Endothelial cell of umbilical vein (primary cell): Measurements from ENCODE around the gene LHPP. TPM values are rescaled to one million over a fixed set of nuclear protein-coding genes. Genes with fewer than 3 reads are reported as not detected.

ENCODE experiments used
- BruUV-seq: library from RNA; stranded (reverse); fragments of 400-500 nt; replicated peaks from 2 replicates; lab custom pipeline; 2021; lab: Mats Ljungman, UMichigan
- CTCF ChIA-PET: fragments of 300-600, 350-600 bp; sonication (Branson Sonifier 250); formaldehyde crosslinking; loops from one replicate; lab custom pipeline; 2021; ENCODE audit warnings: antibody characterized with exemption, inconsistent platforms; lab: Charles Lee
- POLR2A ChIA-PET: fragments of 300-600, 350-600 bp; sonication (Branson Sonifier 250); formaldehyde crosslinking; loops from one replicate; lab custom pipeline; 2021; ENCODE audit warnings: antibody characterized with exemption, inconsistent platforms; lab: Charles Lee
- DNase-seq: peaks from one replicate; pipeline ENCODE4 v3.0.0-alpha.2; 2011; ENCODE audit warnings: low read depth, low spot score
- FAIRE-seq: peaks from 2 replicates; lab custom pipeline; 2011; peaks lifted over from hg19 to GRCh38; lab: Jason Lieb, UNC
- H2AFZ ChIP-seq: 2 replicates; pipeline ENCODE4 v1.6.0; 2012; ENCODE audit warnings: low read depth, low read length, control low read depth, inconsistent platforms
- H3K27ac ChIP-seq: 2 replicates; pipeline ENCODE4 v1.5.1; 2011; ENCODE audit warnings: low read depth, mild to moderate bottlenecking, control low read depth, low read length, moderate library complexity; ENCODE audit not compliant: insufficient read depth
- H3K27me3 ChIP-seq, 2 experiments: 2 replicates each; pipeline versions ENCODE4 v1.6.0 to v1.6.1; 2011; ENCODE audit warnings: low read length in 2 of 2, mixed read lengths in 1 of 2; ENCODE audit not compliant: control insufficient read depth in 2 of 2, insufficient read depth in 2 of 2
- H3K36me3 ChIP-seq, 2 experiments: 2 replicates in 1 of 2; 3 replicates in 1 of 2; pipeline ENCODE4 v1.5.1; 2011; ENCODE audit warnings: low read length in 2 of 2, mild to moderate bottlenecking in 1 of 2, moderate library complexity in 1 of 2; ENCODE audit not compliant: control insufficient read depth in 2 of 2, insufficient read depth in 2 of 2; ENCODE audit errors: extremely low read depth in 1 of 2
- H3K4me1 ChIP-seq: 3 replicates; pipeline ENCODE4 v1.5.1; 2011; ENCODE audit warnings: mild to moderate bottlenecking, low read length; ENCODE audit not compliant: control insufficient read depth, insufficient read depth; ENCODE audit errors: extremely low read depth
- H3K4me2 ChIP-seq: 2 replicates; pipeline ENCODE4 v1.6.1; 2011; ENCODE audit warnings: low read length, control low read depth, mixed read lengths; ENCODE audit not compliant: insufficient read depth
- H3K4me3 ChIP-seq, 3 experiments: fragments of 200-600 bp in 1 of 3; sonication (generic), shearing (Covaris generic) in 1 of 3; replicated peaks in 1 of 3; 2 replicates each; pipeline ENCODE4 v1.5.1; 2011 to 2016; ENCODE audit warnings: control low read depth in 3 of 3, low read length in 3 of 3, mild to moderate bottlenecking in 2 of 3, inconsistent platforms in 1 of 3, low read depth in 1 of 3, moderate library complexity in 1 of 3; ENCODE audit not compliant: insufficient read depth in 1 of 3
- H3K79me2 ChIP-seq: 2 replicates; pipeline ENCODE4 v1.6.0; 2012; ENCODE audit warnings: low read length, inconsistent platforms; ENCODE audit not compliant: control insufficient read depth, insufficient read depth
- H3K9ac ChIP-seq: replicated peaks from 2 replicates; pipeline ENCODE3; 2011; ENCODE audit warnings: low read length, control low read depth; ENCODE audit not compliant: insufficient read depth; ENCODE audit errors: extremely low read depth
- H3K9me1 ChIP-seq: replicated peaks from 3 replicates; pipeline ENCODE4 v1.6.0; 2011; ENCODE audit warnings: mild to moderate bottlenecking, low read length; ENCODE audit not compliant: control insufficient read depth, insufficient read depth; ENCODE audit errors: extremely low read depth
- H3K9me3 ChIP-seq: replicated peaks from 2 replicates; pipeline ENCODE4 v1.5.1; 2012; ENCODE audit warnings: low read length, inconsistent platforms; ENCODE audit not compliant: control insufficient read depth, insufficient read depth
- H4K20me1 ChIP-seq: replicated peaks from 2 replicates; pipeline ENCODE3; 2011; ENCODE audit warnings: mild to moderate bottlenecking, low read length; ENCODE audit not compliant: control insufficient read depth, insufficient read depth; ENCODE audit errors: extremely low read depth
- EZH2 ChIP-seq: IDR thresholded peaks from 2 replicates; pipeline ENCODE4 v1.6.1; 2012; ENCODE audit warnings: borderline replicate concordance, low read depth, mild to moderate bottlenecking, moderate library complexity, low read length, inconsistent platforms; ENCODE audit not compliant: severe bottlenecking
- FOS ChIP-seq: IDR thresholded peaks from 2 replicates; pipeline ENCODE4 v1.6.1; 2011; ENCODE audit warnings: mild to moderate bottlenecking, low read length, moderate library complexity, borderline replicate concordance; ENCODE audit not compliant: insufficient read depth
- GATA2 ChIP-seq: IDR thresholded peaks from 2 replicates; pipeline ENCODE4 v1.7.0; 2011; ENCODE audit warnings: low read depth, mild to moderate bottlenecking, moderate library complexity, mixed read lengths, low read length; ENCODE audit not compliant: insufficient read length, insufficient read depth
- JUN ChIP-seq: IDR thresholded peaks from 2 replicates; pipeline ENCODE4 v1.6.1; 2011; ENCODE audit warnings: borderline replicate concordance, low read depth; ENCODE audit not compliant: insufficient read length, insufficient read depth
- POLR2AphosphoS5 ChIP-seq: IDR thresholded peaks from 2 replicates; pipeline ENCODE4 v1.6.1; 2012; ENCODE audit warnings: low read depth, mild to moderate bottlenecking, control low read depth, low read length, moderate library complexity; ENCODE audit not compliant: insufficient read depth
- dilution Hi-C: fragments of 300-500 bp; cut with MboI; formaldehyde crosslinking; loops from one replicate; pipeline ENCODE4 v1.15.0; 2019; ENCODE audit warnings: low sequenced_read_pairs; ENCODE audit not compliant: extremely low pct_ligation_motif_present
- intact Hi-C: fragments of 100-400 bp; cut with micrococcal nuclease; formaldehyde crosslinking; loops from one replicate; pipeline ENCODE4 v1.10.0; 2022
- polyA plus RNA-seq, 4 experiments: library from polyadenylated mRNA; depleted of rRNA in 3 of 4; stranded (reverse) in 3 of 4; unstranded in 1 of 4; fragments of >200 nt; gene quantifications; 2 replicates each; pipeline versions ENCODE4 v1.2.1 to v1.2.3, GENCODE V29; 2011 to 2012; ENCODE audit warnings: missing spikeins in 1 of 4
- total RNA-seq: library from RNA; stranded (reverse); gene quantifications from 2 replicates; pipeline ENCODE4 v1.2.3, GENCODE V29; 2021
- TF ChIP-seq, protein P1 (sequence below): IDR thresholded peaks from 2 replicates; pipeline ENCODE4 v1.6.1; 2011; ENCODE audit not compliant: insufficient read depth, insufficient read length

Gene LHPP
- total and polyA plus RNA-seq, 2 donors (not counting 3 experiments of a cell fraction or from before 2014, with no cell fraction given), result 5.8 to 11.2 TPM

DNA sequence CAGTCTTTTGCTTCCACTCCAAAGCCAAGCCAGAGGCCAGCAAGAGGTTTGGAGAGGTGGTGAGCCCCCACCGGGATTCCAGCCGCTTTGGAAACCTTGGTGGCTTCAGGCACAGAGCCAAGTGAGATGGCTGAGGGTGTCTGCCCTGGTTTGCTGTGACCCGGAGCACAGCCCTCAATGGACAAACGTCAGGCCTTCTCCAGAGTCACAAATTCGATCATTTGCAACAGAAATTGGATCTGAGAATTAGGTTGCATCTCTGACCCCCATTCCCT lies 10.9 kb upstream of the LHPP start:
- H3K9me3 ChIP-seq, result no peaks in the 10 kb centered on the region
- intact Hi-C loops (no loop called here), dilution Hi-C loops (no loop called here)
- H2AFZ ChIP-seq, result no peak overlapping the region
- ChIA-PET POLR2A (no interaction called here), CTCF (interaction anchor here (1.0 kb wide), 1 partner anchor 47 kb away, joined by 3 read pairs; no protein-coding TSS in a partner anchor)
- no peak overlapping the region for H3K4me2 ChIP-seq
- no peaks in the 10 kb centered on the region for H3K36me3 ChIP-seq
- H3K27ac ChIP-seq, result no peak overlapping the region
- no peak for TF ChIP-seq FOS
- TF ChIP-seq POLR2AphosphoS5, result no peak
- no peak for TF ChIP-seq GATA2
- no peak for TF ChIP-seq EZH2
- TF ChIP-seq, protein P1, sequence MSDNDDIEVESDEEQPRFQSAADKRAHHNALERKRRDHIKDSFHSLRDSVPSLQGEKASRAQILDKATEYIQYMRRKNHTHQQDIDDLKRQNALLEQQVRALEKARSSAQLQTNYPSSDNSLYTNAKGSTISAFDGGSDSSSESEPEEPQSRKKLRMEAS, result no peak
- TF ChIP-seq JUN, result no peak
- DNase-seq (no peak), FAIRE-seq (no peak)
- no peaks in the 10 kb centered on the region for H4K20me1 ChIP-seq
- no peak overlapping the region for H3K9ac ChIP-seq
- no TSS peak for BruUV-seq
- H3K4me1 ChIP-seq, result peaks cover 2% of the 10 kb centered on the region
- peaks cover 75 to 86% of the 10 kb centered on the region in 2 experiments for H3K27me3 ChIP-seq
- no peaks in the 10 kb centered on the region for H3K9me1 ChIP-seq
- no peaks in the 10 kb centered on the region for H3K79me2 ChIP-seq
- no peak overlapping the region for H3K4me3 ChIP-seq

DNA sequence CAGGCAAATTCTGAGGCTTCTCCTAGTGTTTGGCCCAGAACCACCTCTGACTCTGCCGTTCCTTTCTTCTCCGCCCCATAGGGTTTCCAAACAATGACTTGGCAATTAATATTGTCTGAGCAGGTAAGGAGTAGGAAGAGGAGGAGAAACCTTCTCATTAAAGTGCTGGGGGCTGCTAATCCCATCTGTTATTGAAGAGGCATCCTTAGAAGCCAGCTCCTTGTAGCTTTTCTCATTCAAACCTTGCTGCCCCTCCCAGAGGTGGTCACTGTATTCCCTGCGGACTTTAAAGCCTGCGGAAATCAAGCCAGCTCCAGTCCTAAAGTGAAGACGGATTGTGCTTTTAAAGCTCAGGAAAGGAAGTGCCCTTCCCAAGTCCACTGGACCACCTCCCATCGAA lies 10.3 kb upstream of the LHPP start:
- dilution Hi-C loops, result no loop called here
- no peaks in the 10 kb centered on the region for H4K20me1 ChIP-seq
- no peaks in the 10 kb centered on the region for H3K79me2 ChIP-seq
- no peak overlapping the region for H3K4me3 ChIP-seq
- no peak overlapping the region for H3K27ac ChIP-seq
- ChIA-PET POLR2A (no interaction called here), CTCF (interaction anchor here (1.0 kb wide), 1 partner anchor 48 kb away, joined by 3 read pairs; no protein-coding TSS in a partner anchor)
- no peaks in the 10 kb centered on the region for H3K9me1 ChIP-seq
- no peak overlapping the region for H2AFZ ChIP-seq
- H3K4me1 ChIP-seq, result peaks cover 2% of the 10 kb centered on the region
- H3K4me2 ChIP-seq, result no peak overlapping the region
- intact Hi-C loops, result no loop called here
- BruUV-seq, result no TSS peak
- FAIRE-seq, result no peak
- H3K27me3 ChIP-seq, result peaks cover 73 to 83% of the 10 kb centered on the region in 2 experiments
- no peaks in the 10 kb centered on the region for H3K9me3 ChIP-seq
- no peak for DNase-seq
- no peak for TF ChIP-seq FOS
- H3K9ac ChIP-seq, result no peak overlapping the region
- H3K36me3 ChIP-seq, result no peaks in the 10 kb centered on the region
